K562 (cell line): ENCODE results near the gene QKI. TPM values are rescaled to one million over a fixed set of nuclear protein-coding genes. Genes with fewer than 3 reads are reported as not detected.

ENCODE experiments used
- ATF3 ChIP-seq, 2 experiments: fragments of 450-650 bp in 1 of 2; sonication (generic) in 1 of 2; formaldehyde crosslinking in 1 of 2; IDR thresholded peaks in 1 of 2; conservative IDR thresholded peaks in 1 of 2; 2 replicates each; pipeline versions ENCODE4 v1.6.1 to v1.8.1; 2016 to 2023; ENCODE audit warnings: mild to moderate bottlenecking in 2 of 2, moderate library complexity in 2 of 2, inconsistent platforms in 1 of 2, missing genetic modification reagents in 1 of 2
- CHAMP1 ChIP-seq: fragments of 450-650 bp; IDR thresholded peaks from 2 replicates; pipeline ENCODE4 v1.6.1; 2016; ENCODE audit warnings: mild to moderate bottlenecking
- CHD4 ChIP-seq: fragments of 200-600 bp; sonication (generic); IDR thresholded peaks from 3 replicates; pipeline ENCODE4 v1.6.1; 2012; ENCODE audit warnings: low read depth, mild to moderate bottlenecking, mixed read lengths, low read length, inconsistent platforms; ENCODE audit not compliant: insufficient read depth, insufficient replicate concordance, poor library complexity, severe bottlenecking
- DPF2 ChIP-seq: fragments of 450-650 bp; IDR thresholded peaks from 2 replicates; pipeline ENCODE4 v1.6.1; 2016
- EGR1 ChIP-seq: fragments of 450-650 bp; conservative IDR thresholded peaks from 2 replicates; pipeline ENCODE4 v1.6.1; 2017; ENCODE audit warnings: mild to moderate bottlenecking
- ELF1 ChIP-seq: fragments of 200-800 bp; sonication (Bioruptor generic); IDR thresholded peaks from 2 replicates; pipeline ENCODE4 v1.6.1; 2016; ENCODE audit warnings: missing genetic modification characterization, missing compliant biosample characterization
- FOSL1 ChIP-seq: fragments of 200-800 bp; sonication (Bioruptor generic); conservative IDR thresholded peaks from 2 replicates; pipeline ENCODE4 v1.6.1; 2016; ENCODE audit warnings: missing genetic modification characterization, missing compliant biosample characterization
- HEY1 ChIP-seq: fragments of 250-450 bp; sonication (Bioruptor Pico); IDR thresholded peaks from 2 replicates; pipeline ENCODE4 v1.5.0; 2020; ENCODE audit warnings: mild to moderate bottlenecking, moderate library complexity, borderline replicate concordance
- HLTF ChIP-seq: fragments of 450-650 bp; IDR thresholded peaks from 2 replicates; pipeline ENCODE4 v1.6.1; 2016
- JUN ChIP-seq, 2 experiments: sonication (generic) in 1 of 2; formaldehyde crosslinking in 1 of 2; IDR thresholded peaks; 2 replicates each; pipeline versions ENCODE4 v1.6.1 to v1.8.0; 2012 to 2022; ENCODE audit warnings: borderline replicate concordance in 2 of 2, mild to moderate bottlenecking in 2 of 2, improper control_type of control experiment in 1 of 2, low read depth in 1 of 2, low read length in 1 of 2, missing genetic modification reagents in 1 of 2
- KDM1A ChIP-seq, 2 experiments: fragments of 450-650 bp; IDR thresholded peaks; 2 replicates each; pipeline ENCODE4 v1.6.1; 2016; ENCODE audit warnings: mild to moderate bottlenecking in 2 of 2
- NFE2 ChIP-seq: IDR thresholded peaks from 2 replicates; pipeline ENCODE4 v1.6.1; 2014; ENCODE audit warnings: antibody characterized with exemption, low read depth
- POLR2G ChIP-seq: fragments of 200-400 bp; formaldehyde crosslinking; IDR thresholded peaks from 2 replicates; pipeline ENCODE4 v1.6.1; 2017; ENCODE audit warnings: low read depth, mild to moderate bottlenecking, antibody characterized with exemption, low read length, moderate library complexity
- POLR3G ChIP-seq: IDR thresholded peaks from 2 replicates; pipeline ENCODE4 v1.6.1; 2011; ENCODE audit not compliant: insufficient read length, insufficient replicate concordance; ENCODE audit errors: extremely low read depth
- RBM39 ChIP-seq: fragments of 200-400 bp; formaldehyde crosslinking; optimal IDR thresholded peaks from 2 replicates; pipeline ENCODE3; 2018; ENCODE audit warnings: low read depth, low read length
- RCOR1 ChIP-seq, 2 experiments: IDR thresholded peaks; 2 replicates each; pipeline ENCODE4 v1.6.1; 2012; ENCODE audit warnings: low read depth in 2 of 2, low read length in 2 of 2, borderline replicate concordance in 1 of 2, improper control_type of control experiment in 1 of 2
- SMARCA4 ChIP-seq: fragments of 450-650 bp; IDR thresholded peaks from 2 replicates; pipeline ENCODE4 v1.6.1; 2016
- SMARCE1 ChIP-seq: fragments of 450-650 bp; IDR thresholded peaks from 2 replicates; pipeline ENCODE4 v1.7.1; 2016; ENCODE audit warnings: mild to moderate bottlenecking
- WHSC1 ChIP-seq: IDR thresholded peaks from one replicate; pipeline ENCODE4 v1.6.1; 2012; ENCODE audit warnings: low read length, control low read depth, inconsistent platforms
- ZEB2 ChIP-seq: fragments of 450-650 bp; IDR thresholded peaks from 2 replicates; pipeline ENCODE4 v1.6.1; 2016
- ZKSCAN1 ChIP-seq: fragments of 150-350 bp; IDR thresholded peaks from 2 replicates; pipeline ENCODE4 v1.6.1; 2016; ENCODE audit warnings: low read depth, low read length
- ZNF121 ChIP-seq: sonication (generic); formaldehyde crosslinking; conservative IDR thresholded peaks from 2 replicates; pipeline ENCODE4 v1.8.0; 2022; ENCODE audit warnings: missing genetic modification reagents
- ZNF224 ChIP-seq: sonication (generic); formaldehyde crosslinking; IDR thresholded peaks from 2 replicates; pipeline ENCODE4 v1.8.0; 2022; ENCODE audit warnings: mild to moderate bottlenecking, missing genetic modification reagents
- ZNF280A ChIP-seq: fragments of 450-650 bp; IDR thresholded peaks from 2 replicates; pipeline ENCODE4 v1.6.1; 2018; ENCODE audit warnings: mild to moderate bottlenecking, low read depth; ENCODE audit not compliant: partially characterized antibody
- ZNF586 ChIP-seq: fragments of 450-650 bp; formaldehyde crosslinking; conservative IDR thresholded peaks from 2 replicates; pipeline ENCODE4 v1.4.0; 2020; ENCODE audit warnings: mild to moderate bottlenecking, moderate library complexity
- ZNF695 ChIP-seq: fragments of 450-650 bp; formaldehyde crosslinking; IDR thresholded peaks from 2 replicates; pipeline ENCODE4 v1.4.0; 2020; ENCODE audit warnings: mild to moderate bottlenecking, moderate library complexity
- polyA plus RNA-seq, 8 experiments: library from polyadenylated mRNA; depleted of rRNA in 4 of 8; stranded (reverse) in 5 of 8; unstranded in 3 of 8; fragments of >200 nt; fragmentation: Nextera tagmentation in 2 of 8; fragmentation: Illumina TruSeq in 1 of 8; extraction: Ambion mirVana in 2 of 8; extraction: Trizol in 1 of 8; gene quantifications; 2 replicates each; pipeline versions ENCODE4 v1.2.1 to v1.2.3, GENCODE V29; 2011 to 2014; ENCODE audit warnings: inconsistent platforms in 1 of 8, missing spikeins in 1 of 8
- total RNA-seq, 7 experiments: library from RNA; depleted of rRNA in 6 of 7; stranded (reverse); fragments of >200 nt in 6 of 7; fragmentation: Illumina TruSeq in 2 of 7; extraction: Trizol in 2 of 7; gene quantifications; 2 replicates each; pipeline versions ENCODE4 v1.2.1 to v1.2.3, GENCODE V29; 2011 to 2021; ENCODE audit warnings: low replicate concordance in 1 of 7

QKI gene
- total and polyA plus RNA-seq, 9 of the 15 experiments (the other 6 are each of a cell fraction or from before 2014, with no cell fraction given) = 20.4 to 215 (median 123) TPM

GRCh38 chr6:163536770-163537169, 122.3 kb downstream of the QKI start (continued):
- TF ChIP-seq ATF3 (IDR thresholded peaks at IDR 0.05) (peak; percentile 86), ATF3 (CRISPR knock-in tag; conservative IDR thresholded peaks at IDR 0.05) (no peak), POLR3G (no peak), ZKSCAN1 (no peak), KDM1A (IDR thresholded peaks at IDR 0.05) (peak in 1 of 2 experiments; percentile 65; a peak in 1 of 4 replicates), ZNF121 (peak; percentile 98), SMARCE1 (0 out of 2 replicates have a peak, but pooled peaks have one; percentile 18), ZNF280A (no peak), JUN (IDR thresholded peaks at IDR 0.05; ENCODE audit: borderline replicate concordance, low read depth, low read length) (peak; percentile 62; the same call in 1 of the 2 replicates), JUN (CRISPR knock-in tag; IDR thresholded peaks at IDR 0.05; ENCODE audit: borderline replicate concordance) (no peak), RBM39 (no peak), HEY1 (no peak), FOSL1 (peak; percentile 77), RCOR1 (IDR thresholded peaks at IDR 0.05; ENCODE audit: borderline replicate concordance in 1 of 2, low read depth in 2 of 2, low read length in 2 of 2) (peak in 1 of 2 experiments; percentile 47; a peak in 1 of 4 replicates), ZNF695 (CRISPR knock-in tag) (no peak), POLR2G (no peak), SMARCA4 (peak; percentile 32; the same call in 1 of the 2 replicates), ZNF586 (CRISPR knock-in tag) (no peak), EGR1 (peak; percentile 54; the same call in 1 of the 2 replicates), WHSC1 (no peak), ZEB2 (no peak), CHD4 (no peak), DPF2 (peak; percentile 51; the same call in 1 of the 2 replicates), NFE2 (peak; percentile 62), ZNF224 (no peak), ELF1 (tag) (no peak), HLTF (no peak), CHAMP1 (peak; percentile 83)
- TF ChIP-seq, all 486 proteins: peak for 20
